ENCODE results near the gene GTPBP1.

Gene GTPBP1

GRCh38 chr22:38696606-38697424 is 8.9 kb upstream of the GTPBP1 start:
- no peak for TF ChIP-seq CTCF (IDR thresholded peaks at IDR 0.05; ENCODE audit: low read depth, low read length)
- Histone ChIP-seq H3K27ac (no peak overlapping the region), H3K27me3 (ENCODE audit: insufficient read depth, low read depth, severe bottlenecking) (no peaks in the 10 kb centered on the region), H3K9me3 (ENCODE audit: severe bottlenecking) (no peaks in the 10 kb centered on the region), H3K4me3 (ENCODE audit: low read depth, low read length) (no peak overlapping the region), H3K36me3 (peaks cover 48% of the 10 kb centered on the region)
- DNase-seq = no peak

GRCh38 chr22:38697425-38698089 is 8.2 kb upstream of the GTPBP1 start:
- DNase-seq = no peak
- no peaks in the 10 kb centered on the region for H3K27me3 ChIP-seq (ENCODE audit: insufficient read depth, low read depth, severe bottlenecking)
- H3K4me3 ChIP-seq (ENCODE audit: low read depth, low read length) = no peak overlapping the region
- no peak overlapping the region for H3K27ac ChIP-seq
- no peaks in the 10 kb centered on the region for H3K9me3 ChIP-seq (ENCODE audit: severe bottlenecking)
- TF ChIP-seq CTCF (IDR thresholded peaks at IDR 0.05; ENCODE audit: low read depth, low read length) = no peak
- peaks cover 48% of the 10 kb centered on the region for H3K36me3 ChIP-seq

GRCh38 chr22:38698407-38699094 is 7.2 kb upstream of the GTPBP1 start:
- no peaks in the 10 kb centered on the region for H3K9me3 ChIP-seq (ENCODE audit: severe bottlenecking)
- no peak for TF ChIP-seq CTCF (IDR thresholded peaks at IDR 0.05; ENCODE audit: low read depth, low read length)
- no peaks in the 10 kb centered on the region for H3K27me3 ChIP-seq (ENCODE audit: insufficient read depth, low read depth, severe bottlenecking)
- no peak overlapping the region for H3K4me3 ChIP-seq (ENCODE audit: low read depth, low read length)
- peaks cover 40% of the 10 kb centered on the region for H3K36me3 ChIP-seq
- H3K27ac ChIP-seq = no peak overlapping the region
- DNase-seq = no peak

GRCh38 chr22:38699143-38699542 is 6.6 kb upstream of the GTPBP1 start:
- no peak for DNase-seq
- Histone ChIP-seq H3K9me3 (ENCODE audit: severe bottlenecking) (no peaks in the 10 kb centered on the region), H3K27me3 (ENCODE audit: insufficient read depth, low read depth, severe bottlenecking) (no peaks in the 10 kb centered on the region), H3K27ac (no peak overlapping the region), H3K4me3 (ENCODE audit: low read depth, low read length) (peak overlapping the region; percentile 73), H3K36me3 (peaks cover 36% of the 10 kb centered on the region)
- TF ChIP-seq CTCF (IDR thresholded peaks at IDR 0.05; ENCODE audit: low read depth, low read length) = no peak

GRCh38 chr22:38699784-38700183 is 6.0 kb upstream of the GTPBP1 start:
- no peak for DNase-seq

More at GRCh38 chr22:38699784-38700183, 6.0 kb upstream of the GTPBP1 start:
- Histone ChIP-seq H3K27me3 (ENCODE audit: insufficient read depth, low read depth, severe bottlenecking) (no peaks in the 10 kb centered on the region), H3K9me3 (ENCODE audit: severe bottlenecking) (no peaks in the 10 kb centered on the region), H3K4me3 (ENCODE audit: low read depth, low read length) (peak overlapping the region; percentile 73), H3K36me3 (peaks cover 33% of the 10 kb centered on the region), H3K27ac (peak overlapping the region; percentile 90)
- TF ChIP-seq CTCF (IDR thresholded peaks at IDR 0.05; ENCODE audit: low read depth, low read length) = no peak

All from WERI-Rb-1 (cell line).